AG08396 (cell line): ENCODE data around the gene EFCAB3.
"Not testable (repeated sequence)": the region's sequence is repeated elsewhere in the genome, so short reads cannot be mapped to it uniquely, and the experiment has no call there.

Experiments
- DNase-seq: peaks from one replicate; pipeline ENCODE4 v3.0.0; 2012; ENCODE audit warnings: low spot score, mixed read lengths

The EFCAB3 gene

GRCh38 chr17:62465271-62465670 lies 84.9 kb downstream of the EFCAB3 start:
- not testable (repeated sequence) for DNase-seq
